ENCODE measurements around the gene SPTLC3.
"Not testable (repeated sequence)": the region's sequence is repeated elsewhere in the genome, so short reads cannot be mapped to it uniquely, and the experiment has no call there.

SPTLC3 gene

DNA sequence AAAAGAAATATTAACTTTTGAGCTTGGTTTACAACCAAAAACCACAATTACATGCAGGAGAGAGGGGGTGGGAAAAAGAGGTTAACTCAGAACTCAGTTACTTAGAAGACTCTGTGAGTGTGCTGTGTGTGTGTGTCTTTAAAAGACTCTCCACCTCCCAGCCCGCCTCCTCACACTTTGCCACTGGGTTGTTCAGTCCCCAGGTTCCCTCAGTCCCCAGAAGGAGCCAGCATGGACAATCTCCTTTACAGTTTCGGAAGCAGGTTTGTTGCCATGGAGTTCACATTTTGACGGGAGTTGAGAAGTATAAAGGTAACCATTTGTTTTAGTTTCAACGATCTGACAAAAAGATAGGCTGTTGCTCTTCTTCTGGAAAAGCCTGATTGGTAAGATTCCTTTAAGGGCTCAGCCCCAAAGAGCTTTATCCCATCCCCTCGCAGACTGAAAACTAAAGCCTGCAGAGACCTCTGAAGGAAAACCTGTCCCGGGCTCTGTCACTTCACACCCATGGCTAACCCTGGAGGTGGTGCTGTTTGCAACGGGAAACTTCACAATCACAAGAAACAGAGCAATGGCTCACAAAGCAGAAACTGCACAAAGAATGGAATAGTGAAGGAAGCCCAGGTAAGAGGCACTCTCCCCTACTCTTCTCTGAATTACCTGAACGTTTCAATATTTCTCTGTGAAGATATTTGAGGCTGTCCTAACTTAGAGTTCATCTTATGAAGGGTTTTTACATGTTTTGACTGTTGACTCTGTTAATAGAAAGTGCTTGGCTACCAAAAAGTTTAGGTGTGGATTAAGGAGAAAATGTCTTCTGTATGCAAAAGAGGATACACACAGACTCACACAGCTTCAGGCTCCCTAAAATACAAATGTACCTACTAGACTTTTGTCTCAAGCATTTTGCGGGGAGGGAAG, at the start of gene SPTLC3:
TSS of gene SPTLC3 (plus strand) at position 212 of the 921 bp plus-strand sequence. CDS start at position 508, 296 bp downstream.
- no peak for DNase-seq (ENCODE audit: low read depth in 2 of 3, low spot score in 1 of 3)

DNA sequence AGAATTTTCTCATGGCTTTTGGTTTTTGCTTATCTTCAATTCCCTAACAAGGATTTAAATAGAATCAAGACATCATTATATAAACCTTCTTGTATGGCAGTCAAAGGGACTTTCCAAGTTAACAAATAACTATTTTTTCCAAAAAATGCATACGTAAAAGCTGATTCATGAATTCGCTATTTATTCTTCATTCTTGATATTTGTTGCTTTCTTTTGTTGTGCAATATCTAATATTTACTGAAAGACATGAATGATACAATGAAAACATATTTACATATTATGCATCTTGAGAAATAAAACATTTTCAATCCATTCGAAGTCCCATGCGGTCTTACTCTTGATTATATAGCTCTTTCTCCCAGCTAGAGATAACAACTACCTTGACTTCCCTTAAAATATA, 47.0 kb upstream of the SPTLC3 start:
- no peak for DNase-seq (ENCODE audit: low read depth in 2 of 3, low spot score in 1 of 3)

DNA sequence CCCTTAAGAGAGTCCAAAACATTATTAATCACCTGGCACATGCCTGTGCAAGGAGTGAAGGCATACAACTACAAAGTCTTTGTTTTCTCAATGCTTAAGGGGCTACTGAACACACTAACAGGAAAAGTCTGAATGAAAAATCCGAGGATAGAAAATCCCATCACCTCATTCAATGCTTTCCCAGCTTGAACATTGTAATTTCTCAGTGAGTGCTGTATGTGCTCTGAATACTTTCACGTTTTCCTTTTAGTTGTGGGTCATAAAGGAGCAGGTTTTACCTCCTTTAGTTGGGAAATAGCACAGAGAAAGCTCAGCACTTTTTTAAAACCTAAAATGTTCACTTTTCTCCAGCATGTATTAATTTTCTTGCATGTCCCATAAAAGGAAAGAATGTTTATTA, 45.9 kb upstream of the SPTLC3 start:
- no peak for DNase-seq (ENCODE audit: low read depth in 2 of 3, low spot score in 1 of 3)

DNA sequence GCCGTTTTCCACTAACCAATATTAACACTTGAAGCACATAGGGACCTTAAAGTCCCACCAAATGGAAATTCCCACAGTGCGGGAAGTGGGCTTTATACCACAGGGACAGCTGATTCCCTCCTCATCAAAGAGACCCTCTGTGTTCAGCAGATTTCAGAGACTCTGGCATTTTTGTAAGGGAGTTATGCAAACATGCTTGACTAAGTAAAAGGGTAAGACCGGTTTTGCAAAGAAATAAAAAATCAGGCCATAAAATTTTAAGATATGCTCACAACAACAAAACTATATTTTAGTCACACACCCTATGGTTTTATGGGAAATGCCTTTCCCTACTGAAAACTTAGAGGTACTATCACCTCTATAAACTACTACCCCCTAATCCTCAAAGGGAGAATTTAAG, 45.4 kb upstream of the SPTLC3 start:
- DNase-seq (ENCODE audit: low read depth in 2 of 3, low spot score in 1 of 3), result no peak

DNA sequence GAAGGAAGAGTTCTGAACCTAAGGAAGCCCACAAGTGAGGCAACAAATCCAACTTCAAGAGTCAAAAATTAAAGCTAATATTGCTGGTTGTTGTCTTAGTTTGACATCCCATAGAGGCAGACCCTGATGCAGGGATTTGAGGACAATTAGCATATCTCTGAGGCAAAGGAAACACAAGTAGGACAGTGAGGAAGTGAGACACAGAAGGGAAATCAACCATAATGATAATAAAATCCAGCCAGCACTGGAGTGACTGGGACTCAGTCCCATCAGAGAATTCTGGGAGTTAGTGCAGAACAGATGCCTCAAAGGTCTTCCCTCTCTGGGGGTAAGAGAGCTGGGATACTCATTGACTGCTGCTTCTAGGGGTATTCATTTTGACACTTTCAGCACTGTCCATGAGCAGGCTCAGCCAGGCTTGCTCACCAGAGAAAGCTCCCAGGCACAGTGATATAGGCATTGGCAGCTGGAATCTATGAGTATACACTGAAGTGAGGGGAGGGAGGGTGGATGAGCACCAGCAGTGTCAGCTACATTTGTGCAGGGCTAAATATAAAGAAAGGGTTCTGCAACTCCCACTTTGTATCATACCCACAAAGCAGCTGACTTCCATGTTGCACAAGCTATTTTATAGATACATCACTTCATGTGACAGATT, 43.4 kb upstream of the SPTLC3 start:
- no peak for DNase-seq (ENCODE audit: low read depth in 2 of 3, low spot score in 1 of 3)

DNA sequence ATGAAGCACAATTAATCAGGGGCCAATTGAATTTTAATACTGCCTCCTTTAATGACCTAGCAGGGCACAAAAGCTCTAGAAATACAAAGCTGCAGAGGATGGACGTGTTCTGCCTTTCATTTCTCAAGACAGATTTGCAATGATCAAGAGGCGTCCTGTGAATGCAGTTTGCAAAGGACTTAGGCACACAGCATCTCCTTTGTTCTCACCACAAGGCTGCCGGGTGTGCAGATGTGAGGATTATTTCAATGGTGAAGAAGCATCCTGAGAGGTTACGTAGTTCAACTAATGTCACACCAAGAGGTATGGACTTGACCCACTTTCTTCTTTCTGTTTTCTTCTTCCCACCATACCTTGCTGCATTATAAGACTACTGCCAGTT, 42.9 kb upstream of the SPTLC3 start:
- no peak for DNase-seq (ENCODE audit: low read depth in 2 of 3, low spot score in 1 of 3)

DNA sequence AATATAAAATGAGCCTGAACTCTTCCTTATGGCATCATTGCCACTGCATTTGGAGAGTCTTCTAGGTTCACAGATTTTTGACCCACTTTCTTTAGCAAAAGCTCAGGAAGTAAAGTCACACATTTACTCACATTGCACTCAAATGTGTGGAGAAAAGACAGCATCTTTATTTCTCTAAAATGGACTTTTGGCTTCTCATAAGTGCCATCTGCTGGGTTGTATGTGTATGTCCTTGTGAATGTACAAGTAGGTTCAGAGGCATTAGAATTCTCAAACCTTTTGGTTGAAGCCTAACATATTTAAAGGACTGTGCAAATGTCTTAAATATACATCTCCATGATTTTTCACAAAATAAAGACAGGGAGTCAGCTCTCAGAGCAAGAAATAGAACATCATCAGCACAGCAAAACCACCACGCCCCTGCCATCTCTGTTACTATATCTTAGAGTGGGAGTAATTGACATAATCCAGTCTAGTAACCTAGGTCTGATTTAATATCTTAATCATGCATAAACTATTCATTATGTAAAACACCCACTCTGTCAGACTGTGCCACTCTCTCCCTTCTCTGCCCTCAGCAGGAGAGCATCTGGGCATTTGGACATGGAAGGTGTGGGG, 42.2 kb upstream of the SPTLC3 start:
- no peak for DNase-seq (ENCODE audit: low read depth in 2 of 3, low spot score in 1 of 3)

DNA sequence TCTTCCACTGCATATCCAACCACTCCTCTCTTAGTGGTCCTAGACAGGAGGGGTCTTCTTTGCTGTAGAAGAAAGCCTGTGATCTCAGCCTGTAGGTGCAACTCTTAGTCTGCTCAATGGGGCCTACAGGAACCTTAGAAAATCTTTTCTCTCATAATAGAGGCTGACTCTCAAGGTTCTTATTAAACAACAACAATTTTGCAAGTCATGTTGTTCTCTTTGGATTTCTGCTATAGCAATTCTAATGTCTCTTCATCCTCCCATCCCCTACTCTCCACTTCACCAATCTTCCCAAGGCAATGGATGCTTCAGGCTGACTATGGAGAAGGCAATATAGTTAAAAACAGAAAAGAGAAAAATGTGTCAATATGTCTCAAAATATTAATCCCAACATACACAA, 40.8 kb upstream of the SPTLC3 start:
- no peak for DNase-seq (ENCODE audit: low read depth in 2 of 3, low spot score in 1 of 3)

DNA sequence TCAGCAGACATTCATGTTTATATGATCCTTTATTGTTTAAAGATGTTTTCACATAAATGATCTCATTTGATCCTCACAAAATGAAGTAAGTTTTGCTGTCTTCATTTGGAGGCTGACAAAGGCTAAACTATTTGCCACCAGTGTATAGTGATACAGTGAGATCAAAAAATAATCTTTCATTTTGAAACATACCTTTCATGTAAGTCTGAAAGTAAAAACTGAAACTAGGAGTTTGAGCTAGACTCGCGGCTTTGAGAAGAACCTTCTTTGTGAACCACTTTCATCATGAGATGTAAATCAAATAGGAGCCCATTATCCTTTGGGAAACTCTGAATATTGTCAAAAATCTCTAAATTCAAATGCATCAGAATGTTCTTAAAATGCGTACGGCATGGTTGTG, 40.3 kb upstream of the SPTLC3 start:
- no peak for DNase-seq (ENCODE audit: low read depth in 2 of 3, low spot score in 1 of 3)

DNA sequence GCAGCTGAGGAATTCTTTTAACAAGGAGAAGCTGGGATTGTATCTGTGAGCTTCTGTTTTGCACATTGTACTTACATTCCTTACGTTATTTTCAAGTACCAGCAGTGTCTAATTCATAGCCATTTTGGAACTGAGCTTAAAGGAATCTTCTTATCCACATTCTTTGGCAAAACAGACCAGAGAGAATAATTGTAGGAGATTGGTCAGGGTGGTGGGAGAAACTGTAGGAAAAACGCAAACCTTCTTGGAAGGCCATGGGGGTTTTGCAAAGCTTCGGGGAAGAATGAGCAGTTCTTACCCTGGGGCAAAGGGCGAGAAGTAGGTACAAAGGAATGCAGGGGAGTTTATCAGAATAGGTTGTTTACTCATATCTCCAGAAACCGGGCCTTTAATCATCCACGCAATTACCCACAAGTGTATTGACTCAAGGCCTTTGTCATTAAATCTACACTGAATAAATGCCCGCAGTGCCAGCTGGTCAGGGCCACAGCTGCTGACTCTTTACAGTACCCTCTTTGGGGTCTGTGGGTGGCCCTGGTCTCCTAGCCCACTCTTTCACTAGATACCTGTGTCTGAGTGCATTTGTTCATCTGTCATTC, 39.6 kb upstream of the SPTLC3 start:
- DNase-seq (ENCODE audit: low read depth in 2 of 3, low spot score in 1 of 3), result no peak

DNA sequence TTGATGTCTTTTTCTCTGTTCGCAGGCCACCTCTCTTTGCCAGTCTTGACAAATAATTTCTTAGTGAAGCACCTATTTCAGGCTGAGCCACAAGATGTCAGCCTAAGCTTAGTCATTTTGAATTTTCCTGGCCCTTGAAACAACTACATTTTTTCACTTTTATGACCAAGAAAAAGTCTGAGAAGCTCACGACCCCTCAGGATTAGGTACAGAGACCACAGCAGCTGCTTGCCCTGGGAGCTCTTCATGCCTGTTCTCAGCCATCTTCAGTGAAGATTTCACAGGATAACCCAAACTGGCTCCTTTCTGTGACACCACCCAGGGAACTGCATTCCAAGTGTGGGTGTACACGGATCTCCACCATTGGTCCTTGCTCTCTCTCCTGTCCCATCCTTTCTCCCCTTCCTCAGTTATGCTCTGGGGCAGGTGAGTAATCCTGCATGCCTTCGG, 38.4 kb upstream of the SPTLC3 start:
- DNase-seq (ENCODE audit: low read depth in 2 of 3, low spot score in 1 of 3), result peak in 1 of 3 donors; percentile 5

DNA sequence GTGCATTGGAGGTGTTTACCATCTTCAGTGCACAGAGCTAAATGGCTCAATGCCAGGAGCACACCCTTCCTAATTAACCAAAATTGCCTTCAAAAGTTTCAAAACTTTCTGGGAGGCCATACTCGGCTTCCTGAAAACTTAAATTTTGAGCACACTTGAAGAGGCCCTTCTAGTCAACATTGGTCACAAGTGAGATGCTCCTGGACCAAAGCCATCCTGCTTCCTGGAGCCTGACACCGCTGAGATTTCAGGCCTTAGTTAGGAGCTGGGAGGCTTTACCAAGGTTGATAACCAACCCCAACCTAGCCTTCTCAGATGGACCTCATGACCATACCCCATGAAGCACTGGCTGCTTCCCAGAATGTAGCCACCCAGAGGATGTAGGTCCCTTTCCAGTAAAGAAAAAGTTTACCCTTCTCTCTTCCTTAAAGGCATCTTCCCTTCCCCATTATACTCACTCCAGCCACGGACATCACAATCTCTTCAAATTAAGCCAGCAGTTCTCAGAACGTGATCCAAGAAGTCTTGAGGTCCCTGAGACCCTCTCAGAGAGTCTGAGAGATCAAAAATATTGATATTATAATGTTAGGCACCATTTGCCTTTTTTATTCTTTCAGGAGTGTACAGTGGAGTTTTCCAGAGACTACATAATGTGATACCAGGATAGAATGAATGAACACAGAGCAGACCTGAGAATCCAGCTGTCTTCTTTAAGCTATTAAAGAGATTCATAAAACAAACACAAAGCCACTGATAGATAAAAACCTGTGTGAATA, 32.8 kb upstream of the SPTLC3 start:
- DNase-seq (ENCODE audit: low read depth in 2 of 3, low spot score in 1 of 3), result no peak

DNA sequence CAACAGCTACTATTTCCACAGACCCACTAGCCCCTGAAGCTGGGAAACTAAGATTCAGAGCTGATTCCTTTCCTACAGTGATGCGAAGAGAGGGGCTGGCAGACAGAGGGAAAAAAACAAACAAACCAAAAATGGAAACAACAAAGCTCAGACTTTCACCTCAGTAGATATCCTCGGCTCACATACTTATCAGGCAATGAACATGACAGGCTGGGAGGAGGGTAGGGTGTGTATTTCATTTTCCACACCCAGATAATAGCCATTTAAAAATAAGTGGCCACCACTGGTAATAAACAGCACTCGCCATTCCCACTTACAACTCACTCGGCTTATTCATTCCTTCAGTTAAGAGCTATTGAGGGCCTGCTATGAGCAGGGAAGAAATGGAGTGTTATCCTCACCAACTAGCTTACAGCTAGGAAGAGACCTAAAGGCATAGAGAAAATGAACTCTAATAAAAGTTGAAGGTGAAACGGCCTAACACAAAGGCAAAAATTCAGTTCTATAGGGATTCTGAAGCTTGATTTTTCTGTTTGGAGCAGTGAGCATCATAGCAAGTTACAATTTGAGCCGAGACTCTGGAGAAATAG, 32.0 kb upstream of the SPTLC3 start:
- DNase-seq (ENCODE audit: low read depth in 2 of 3, low spot score in 1 of 3), result no peak

DNA sequence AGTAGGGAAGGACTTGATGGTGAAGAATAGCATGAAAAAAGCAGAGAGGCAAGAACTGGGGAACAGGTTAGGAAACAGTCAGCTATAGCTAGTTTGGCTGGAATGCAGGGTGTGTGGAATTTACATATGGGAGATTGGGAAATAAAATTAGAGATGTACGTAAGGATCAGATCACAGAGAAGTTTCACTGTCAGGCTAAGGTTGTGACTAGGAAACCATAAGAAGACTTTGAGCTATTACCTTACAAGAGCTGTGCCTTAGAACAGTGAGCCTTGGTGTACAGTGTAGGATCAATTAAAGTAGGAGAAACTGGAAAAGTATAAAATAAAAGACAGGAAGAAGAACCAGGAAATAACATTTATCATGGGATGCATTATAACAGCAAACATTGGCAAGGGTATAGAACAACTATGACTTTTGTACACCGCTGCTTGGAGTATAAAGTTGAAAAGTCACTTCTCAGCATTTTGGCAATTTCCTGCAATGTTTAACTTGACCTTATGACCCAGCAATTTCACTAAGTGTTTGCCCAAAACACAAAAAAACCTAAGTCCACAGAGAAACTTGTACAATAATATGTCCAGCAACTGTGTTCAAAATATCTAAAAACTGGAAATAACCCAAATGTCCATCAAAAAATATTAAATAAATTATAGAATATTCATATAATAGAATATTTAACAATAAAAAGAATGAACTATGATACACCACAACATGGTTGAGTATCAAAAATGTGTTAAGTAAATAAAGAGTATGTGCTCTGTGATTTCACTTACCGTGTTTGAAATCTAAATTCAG, 31.2 kb upstream of the SPTLC3 start:
- DNase-seq (ENCODE audit: low read depth in 2 of 3, low spot score in 1 of 3), result no peak

DNA sequence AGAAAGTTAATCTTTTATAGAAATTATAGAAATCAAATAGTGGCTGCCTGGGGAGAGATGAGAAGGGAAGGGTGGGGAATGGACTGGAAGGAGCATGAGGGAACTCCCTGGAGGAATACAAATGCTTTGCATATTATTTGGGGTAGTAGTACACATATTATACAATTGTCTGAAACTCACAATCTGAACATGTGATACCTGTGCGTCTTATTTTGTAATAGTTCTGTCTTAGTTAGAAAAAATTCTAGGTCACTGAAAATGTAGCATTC, 30.7 kb upstream of the SPTLC3 start:
- no peak for DNase-seq (ENCODE audit: low read depth in 2 of 3, low spot score in 1 of 3)

DNA sequence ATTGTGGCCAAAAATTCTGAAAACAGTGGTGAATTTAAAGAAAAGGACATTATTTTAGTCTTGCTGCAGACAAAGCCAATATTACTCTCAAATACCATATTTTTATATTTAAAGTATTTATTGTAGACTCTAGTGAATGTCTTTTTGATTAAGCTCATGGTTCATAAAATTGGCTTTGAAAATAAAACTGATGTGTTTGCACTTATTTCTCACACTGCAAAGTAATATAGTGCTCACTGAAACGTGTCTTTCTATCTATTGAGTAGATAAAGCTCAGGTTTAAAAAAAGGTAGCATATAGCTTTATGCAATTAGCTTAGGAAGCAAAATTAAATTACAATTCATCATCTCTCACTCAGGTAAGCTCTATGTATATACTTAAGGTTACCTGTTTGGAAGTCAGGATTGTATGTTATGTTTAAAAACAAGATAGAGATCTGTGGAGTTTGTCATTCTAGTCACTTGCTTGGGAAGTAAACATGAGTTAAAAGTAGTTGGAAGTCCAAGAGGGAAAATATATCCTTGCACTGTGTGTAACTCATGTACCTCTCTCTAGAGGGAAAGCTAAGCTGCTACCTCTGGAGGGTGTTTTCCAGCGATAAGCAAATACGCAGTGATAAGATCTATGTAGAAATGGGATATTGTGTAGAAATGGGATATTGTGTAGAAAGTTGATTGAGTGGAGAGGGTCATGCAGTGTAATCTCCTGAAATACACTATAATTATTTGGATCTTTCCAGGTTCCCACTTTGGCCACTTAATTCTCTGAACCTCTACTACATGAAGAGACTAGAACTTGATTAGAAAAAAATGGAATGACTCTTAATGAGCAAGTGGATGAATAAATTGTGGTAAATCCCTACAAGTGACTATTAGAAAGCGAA, 29.9 kb upstream of the SPTLC3 start:
- DNase-seq (ENCODE audit: low read depth in 2 of 3, low spot score in 1 of 3), result no peak

DNA sequence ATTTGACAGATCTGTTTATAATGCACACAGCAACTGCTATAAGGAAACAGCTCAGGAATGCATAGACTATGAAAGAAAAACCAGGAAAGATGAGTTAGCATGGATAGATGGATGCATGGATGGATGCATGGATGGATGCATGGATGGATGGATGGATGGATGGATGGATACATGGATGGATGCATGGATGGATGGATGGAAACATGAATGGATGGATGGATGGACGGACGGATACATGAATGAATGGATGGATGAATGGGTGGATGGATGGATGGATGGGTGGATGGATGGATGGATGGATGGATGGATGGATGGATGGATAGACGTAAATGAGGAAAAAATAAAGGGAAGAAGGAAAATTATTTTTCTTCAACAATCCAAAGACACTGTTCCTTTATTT, 29.1 kb upstream of the SPTLC3 start:
- DNase-seq (ENCODE audit: low read depth in 2 of 3, low spot score in 1 of 3), result not testable (repeated sequence)

DNA sequence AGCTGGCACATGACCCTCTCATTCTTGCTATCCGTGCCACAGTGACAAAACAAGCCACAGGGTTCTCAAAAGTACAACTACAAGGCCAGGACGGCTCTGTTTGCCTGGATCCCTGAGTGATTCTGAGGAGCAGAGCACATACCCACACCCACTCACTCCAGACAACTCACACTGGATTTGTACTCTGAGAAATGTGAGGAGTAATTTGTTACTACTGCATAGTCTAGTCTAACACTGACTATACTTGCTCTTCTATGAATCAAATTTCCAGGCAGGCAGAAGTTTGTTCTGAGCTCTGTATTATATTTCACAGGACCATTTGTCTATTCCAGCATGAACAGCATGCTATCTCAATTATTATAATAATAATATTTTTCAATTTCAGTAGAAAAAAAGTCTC, 26.7 kb upstream of the SPTLC3 start:
- no peak for DNase-seq (ENCODE audit: low read depth in 2 of 3, low spot score in 1 of 3)

Measured in stimulated activated CD4-positive, alpha-beta T cell treated with anti-CD3 and anti-CD28 coated beads, Interleukin-12 subunit alpha, Interleukin-12 subunit beta, amount 100 ng/mL, for 48 hours (primary cell).